UCSD-AML1 (cell line): ENCODE measurements around the gene TAX1BP1.

ENCODE experiments used
- DNase-seq: peaks from one replicate; lab custom pipeline; 2025; ENCODE audit not compliant: unreplicated experiment; lab: John Stamatoyannopoulos, UW

TAX1BP1 gene

DNA sequence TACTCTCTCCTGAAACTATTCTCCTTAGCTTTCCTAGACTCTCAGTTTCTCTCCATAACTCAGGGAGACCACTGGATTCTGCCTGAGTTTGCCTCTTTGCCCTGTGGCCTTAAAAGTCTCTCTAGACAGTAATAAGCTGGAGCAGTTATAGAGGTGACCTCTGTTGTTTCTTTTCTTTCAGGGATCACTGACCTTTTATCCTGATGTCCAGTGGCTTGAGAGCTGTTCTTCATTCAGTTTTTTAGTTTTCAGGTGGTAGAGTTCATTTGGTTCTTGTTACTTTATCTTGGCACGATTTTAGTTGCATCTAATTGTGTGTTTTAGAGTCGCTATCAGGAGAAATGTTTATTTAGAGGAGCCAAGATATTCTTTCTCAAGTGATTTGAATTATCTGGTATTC lies 37.7 kb downstream of the TAX1BP1 start:
- no peak for DNase-seq

DNA sequence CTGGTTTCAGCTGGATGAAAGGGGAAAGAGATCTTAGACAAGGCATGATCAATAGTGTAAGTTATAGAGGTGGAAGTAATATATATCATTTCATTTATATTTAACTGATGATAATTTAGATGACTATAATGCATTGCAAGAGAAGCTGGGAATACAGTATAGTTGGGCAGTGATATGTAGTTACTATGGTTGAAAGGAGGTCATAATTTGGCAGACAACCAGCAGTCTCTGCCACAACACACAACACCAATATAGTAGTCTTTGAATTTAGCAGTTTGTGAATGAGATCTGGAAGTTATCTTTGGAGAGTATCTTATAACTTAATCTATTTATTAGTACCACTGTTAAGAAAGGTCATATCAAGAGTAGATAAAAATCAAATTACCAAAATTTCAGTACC lies 39.9 kb downstream of the TAX1BP1 start:
- no peak for DNase-seq

DNA sequence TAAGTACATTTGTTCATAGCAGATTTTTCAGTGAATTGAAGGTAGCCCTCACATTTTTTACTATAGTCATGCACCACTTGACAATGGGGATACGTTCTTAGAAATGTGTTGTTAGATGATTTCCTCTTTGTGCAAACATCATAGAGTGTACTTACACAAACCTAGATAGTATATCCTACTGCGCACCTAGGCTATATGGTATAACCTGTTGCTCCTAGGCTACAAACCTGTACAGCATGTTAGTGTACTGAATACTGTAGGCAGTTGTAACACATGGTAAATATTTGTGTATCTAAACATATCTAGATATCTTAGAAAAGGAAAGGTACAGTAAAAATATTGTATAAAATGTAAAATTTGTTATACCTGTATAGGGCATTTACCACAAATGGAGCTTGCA lies 41.2 kb downstream of the TAX1BP1 start:
- DNase-seq, result no peak

GRCh38 chr7:27782849-27783248 lies 42.9 kb downstream of the TAX1BP1 start:
- DNase-seq, result no peak

DNA sequence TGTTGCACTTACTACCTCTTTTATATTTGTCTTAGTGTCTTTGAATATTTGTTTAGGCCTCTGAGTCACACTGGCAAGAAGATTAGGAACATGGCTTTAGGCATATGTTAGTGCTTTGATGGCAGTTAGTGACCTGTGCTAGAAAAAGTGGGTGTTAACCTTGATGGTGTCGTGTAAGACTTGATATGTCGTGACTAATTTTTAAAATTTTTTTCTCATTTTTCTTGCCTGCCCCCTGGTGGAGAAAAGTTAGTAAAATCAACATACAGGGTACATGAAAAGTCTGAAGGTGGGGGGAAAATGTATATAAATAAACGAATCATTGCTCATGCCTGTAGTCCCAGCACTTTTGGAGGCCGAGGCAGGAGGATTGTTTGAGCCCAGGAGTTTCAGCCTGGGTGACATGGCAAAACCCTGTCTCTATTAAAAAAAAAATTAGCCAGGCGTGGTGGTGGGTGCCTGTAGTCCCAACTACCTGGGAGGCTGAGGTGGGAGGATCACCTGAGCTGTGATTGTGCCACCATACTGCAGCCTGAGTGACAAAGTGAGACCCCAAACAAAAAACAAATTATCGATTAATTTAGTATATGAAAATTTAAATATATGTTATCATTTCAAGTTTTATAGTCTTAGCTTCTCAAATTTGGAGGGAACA lies 44.6 kb downstream of the TAX1BP1 start:
- DNase-seq, result peak; percentile 4

- DNase-seq, result no peak
Observed at GRCh38 chr7:27788437-27788836, 48.5 kb downstream of the TAX1BP1 start.

DNA sequence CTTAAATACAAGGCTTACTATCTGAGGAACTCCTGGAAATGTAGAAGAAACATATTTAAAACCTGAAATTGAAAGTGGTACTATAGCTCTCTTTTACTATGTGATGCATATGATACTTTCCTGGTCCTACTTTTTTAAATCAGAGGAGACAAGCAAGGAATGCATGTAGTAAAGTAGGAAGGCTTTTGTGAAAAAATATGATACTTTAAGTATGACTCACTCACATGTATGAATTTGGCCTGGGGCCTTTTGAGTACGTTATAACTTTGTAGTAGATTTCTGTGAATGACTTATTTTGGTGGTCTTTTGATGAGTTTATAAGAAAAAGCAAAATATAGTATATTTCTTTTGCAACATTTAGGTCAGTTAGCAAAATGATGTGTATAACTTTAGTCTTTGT lies 53.8 kb downstream of the TAX1BP1 start:
- DNase-seq, result no peak

DNA sequence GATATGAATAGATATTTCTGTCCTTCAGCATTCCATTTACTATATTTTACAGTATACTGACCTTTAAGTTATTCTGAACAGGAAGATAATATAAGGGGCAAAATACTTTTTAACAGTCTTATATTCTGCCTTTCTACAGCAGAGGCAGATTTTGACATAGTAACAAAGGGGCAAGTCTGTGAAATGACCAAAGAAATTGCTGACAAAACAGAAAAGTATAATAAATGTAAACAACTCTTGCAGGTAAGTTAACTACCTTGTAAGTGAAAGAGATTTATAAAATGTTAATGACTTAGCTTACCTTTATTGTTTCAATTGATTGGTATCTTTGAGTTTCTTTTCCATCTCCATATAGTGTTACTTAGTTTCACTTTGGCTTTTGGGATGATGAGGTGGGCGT lies 56.0 kb downstream of the TAX1BP1 start:
- no peak for DNase-seq

DNA sequence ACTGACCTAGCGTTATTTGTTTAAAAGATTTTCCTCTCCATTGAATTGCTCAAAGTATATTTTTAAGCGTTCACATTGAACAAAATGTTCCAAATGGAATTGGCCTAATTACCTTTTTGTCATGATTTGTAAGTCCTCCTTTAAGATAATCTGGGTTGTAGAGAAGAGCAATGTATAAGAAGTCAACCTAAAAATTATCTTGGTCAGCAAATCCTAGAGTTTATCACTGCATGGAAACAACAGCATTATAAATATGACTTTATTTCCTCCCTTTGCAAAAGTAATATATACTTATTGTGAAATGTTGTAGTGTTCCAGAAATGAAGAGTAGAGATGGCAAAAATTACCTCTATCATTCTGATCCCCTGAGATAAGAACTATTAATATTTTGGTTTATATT lies 59.2 kb downstream of the TAX1BP1 start:
- DNase-seq, result no peak

DNA sequence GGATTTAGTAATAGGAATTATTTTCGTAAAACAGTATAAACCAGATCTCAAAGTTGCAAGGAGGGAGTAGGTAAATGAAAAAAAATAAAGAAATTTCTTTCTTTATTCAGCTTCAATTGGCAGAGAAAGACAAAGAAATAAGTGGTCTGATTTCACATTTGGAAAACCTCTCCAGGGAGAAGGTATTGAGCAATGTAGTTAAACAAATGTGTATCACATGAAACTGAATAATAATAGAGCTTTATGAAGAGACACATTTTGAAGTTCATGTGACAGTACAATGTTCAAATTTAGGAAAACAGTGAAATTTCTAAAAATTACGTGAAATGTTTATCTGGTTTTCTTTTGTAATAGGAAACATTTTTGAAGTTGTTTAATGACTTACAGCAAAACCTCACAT lies 63.0 kb downstream of the TAX1BP1 start:
- no peak for DNase-seq

- DNase-seq, result no peak
Observed at GRCh38 chr7:27804139-27804538, 64.2 kb downstream of the TAX1BP1 start.

- no peak for DNase-seq
Observed at GRCh38 chr7:27808626-27809025, 68.7 kb downstream of the TAX1BP1 start.

DNA sequence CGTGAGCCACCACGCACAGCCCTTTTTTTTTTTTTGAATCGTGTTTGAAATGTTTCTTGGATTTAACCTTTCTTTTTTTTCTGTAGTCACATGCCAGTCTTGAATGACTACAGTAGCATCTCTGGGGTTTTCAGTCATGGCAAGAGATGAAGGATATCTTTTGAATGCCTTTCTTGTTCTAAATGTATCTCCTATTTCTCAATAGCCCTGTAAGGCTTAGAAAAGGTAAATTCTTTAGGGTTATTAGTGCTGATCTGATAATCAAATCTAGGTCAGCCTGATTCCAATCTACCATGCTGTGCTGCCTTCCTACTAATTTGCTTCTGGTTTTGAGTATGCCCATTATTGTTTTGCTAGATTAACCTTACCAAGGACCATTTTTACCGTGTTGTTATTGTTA lies 70.2 kb downstream of the TAX1BP1 start:
- DNase-seq, result no peak

GRCh38 chr7:27812706-27813105 lies 72.7 kb downstream of the TAX1BP1 start:
- DNase-seq, result no peak

DNA sequence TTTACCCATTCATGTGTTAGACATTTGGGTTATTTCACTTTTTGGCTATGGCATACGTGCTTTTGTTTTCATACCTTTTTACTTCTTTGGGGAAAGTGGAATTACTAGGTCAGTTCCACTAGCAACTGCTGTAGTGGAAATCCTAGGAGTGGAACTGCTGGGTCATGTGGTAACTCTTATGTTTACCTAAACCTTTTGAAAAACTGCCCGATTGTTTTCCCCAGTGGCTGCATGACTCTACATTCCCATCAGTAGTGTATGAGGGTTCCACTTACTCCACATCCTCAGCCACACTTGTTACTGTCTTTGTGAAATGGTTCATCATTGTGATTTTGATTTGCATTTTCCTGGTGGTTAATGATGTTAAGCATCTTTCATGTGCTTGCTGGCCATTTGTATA lies 82.3 kb downstream of the TAX1BP1 start:
- DNase-seq, result no peak

DNA sequence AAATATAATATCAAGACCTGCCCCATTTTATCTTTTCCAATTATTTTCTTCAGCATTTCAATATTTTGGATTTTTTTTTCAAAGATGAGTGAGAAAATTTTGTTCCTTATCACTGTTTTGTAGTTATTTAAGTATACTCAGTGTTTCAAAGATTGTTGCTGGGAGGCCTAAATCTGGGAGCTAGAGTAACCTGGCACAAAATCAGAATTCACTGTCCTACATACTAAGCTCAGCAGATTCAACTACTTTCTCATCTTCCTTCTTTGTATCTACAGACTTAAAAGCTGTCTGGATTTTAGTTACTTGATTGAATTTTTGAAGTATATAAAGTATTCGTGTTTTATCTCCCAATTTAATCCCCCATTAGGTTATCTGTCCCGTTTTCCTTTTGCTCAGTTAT lies 85.9 kb downstream of the TAX1BP1 start:
- no peak for DNase-seq

DNA sequence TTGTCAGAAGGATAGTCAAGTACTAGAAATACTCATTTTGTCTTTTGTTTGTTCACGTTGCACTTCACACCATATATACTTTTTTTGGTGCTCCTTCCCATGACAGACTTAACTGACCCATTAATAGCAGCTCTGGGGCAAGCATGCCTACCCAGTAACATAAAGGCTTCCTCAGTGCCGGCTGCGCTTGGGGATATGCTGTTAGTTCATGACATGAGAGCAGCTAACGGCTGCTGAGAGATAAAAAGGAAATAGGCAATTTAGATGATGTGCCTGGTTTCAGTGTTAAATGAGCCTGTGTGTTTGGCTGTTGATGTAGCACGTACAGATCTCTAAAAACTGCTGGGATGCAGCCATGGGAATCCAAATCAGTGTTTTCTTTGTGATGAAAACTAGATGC lies 86.4 kb downstream of the TAX1BP1 start:
- no peak for DNase-seq

GRCh38 chr7:27834179-27834921 lies 94.4 kb downstream of the TAX1BP1 start:
- no peak for DNase-seq

DNA sequence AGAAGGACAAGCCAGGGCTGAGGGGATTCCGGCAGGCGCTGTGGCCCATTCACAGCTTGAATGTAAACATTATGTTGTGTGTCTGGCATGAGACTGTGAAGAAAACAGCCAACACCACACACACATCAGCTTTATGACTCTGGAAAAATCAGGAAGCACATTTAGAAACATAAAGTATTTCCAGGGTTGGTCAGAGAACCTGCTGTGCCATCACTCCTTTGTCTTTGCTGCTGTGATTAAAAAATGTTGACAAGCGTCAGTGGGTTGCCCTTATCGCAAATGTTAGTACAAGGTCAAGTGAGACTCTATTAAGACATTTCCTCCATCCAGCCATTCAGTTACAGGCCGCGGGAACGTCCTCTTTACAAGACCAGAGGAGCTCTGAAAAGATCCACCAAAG lies 95.4 kb downstream of the TAX1BP1 start:
- no peak for DNase-seq

GRCh38 chr7:27836536-27836935 lies 96.6 kb downstream of the TAX1BP1 start:
- DNase-seq, result no peak

DNA sequence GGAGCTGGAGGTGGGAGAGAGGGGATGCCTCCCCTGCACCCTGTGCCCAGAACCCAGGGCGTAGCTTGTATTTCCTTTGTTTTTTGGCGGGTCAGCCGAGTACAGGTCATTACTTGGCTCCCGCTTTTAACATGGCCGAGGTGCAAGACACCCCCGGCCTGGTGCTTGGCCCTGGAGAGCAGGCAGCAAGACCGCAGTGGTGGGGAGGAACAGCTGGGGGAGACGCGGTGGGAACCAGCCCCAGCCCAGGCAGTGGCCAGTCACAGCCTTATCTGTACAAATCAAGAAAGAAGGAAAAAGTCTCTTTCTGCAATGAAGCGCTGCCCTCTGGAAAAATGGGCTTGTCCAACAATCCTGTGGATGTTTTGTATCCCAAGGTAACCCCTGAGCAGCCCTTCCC lies 99.1 kb downstream of the TAX1BP1 start:
- DNase-seq, result no peak

DNA sequence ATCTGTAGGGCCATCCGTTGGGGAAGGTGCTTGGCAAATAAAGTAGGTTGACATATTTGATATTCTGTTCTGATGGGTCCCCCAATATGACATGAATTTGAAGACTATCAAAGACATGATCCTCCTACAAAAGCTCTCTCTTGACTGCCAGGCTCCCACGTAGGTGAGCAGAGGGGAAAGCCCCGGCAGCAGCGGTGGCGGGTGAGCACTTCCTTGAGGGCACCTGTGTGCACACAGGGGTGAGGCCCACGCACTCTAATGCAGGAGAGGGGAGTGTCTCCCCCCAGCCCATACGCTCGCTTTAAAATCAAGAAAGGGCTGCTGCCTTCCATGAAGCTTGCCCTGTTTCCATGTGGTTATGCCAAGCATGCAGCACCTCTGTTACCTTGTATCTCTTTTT lies 100.4 kb downstream of the TAX1BP1 start:
- no peak for DNase-seq
